K562 (cell line): ENCODE data around the gene BACE1. TPM values are rescaled to one million over a fixed set of nuclear protein-coding genes. Genes with fewer than 3 reads are reported as not detected.

Source experiments
- ATAC-seq: fragments of 200-7000 bp; cut with Tn5 transposase; 3 replicates; pipeline ENCODE4 v1.9.1; 2020; ENCODE audit warnings: moderate library complexity
- BruUV-seq: library from RNA; stranded (reverse); fragments of 400-500 nt; replicated peaks from 2 replicates; lab custom pipeline; 2021; lab: Mats Ljungman, UMichigan
- CTCF ChIA-PET: fragments of 300-600 bp; formaldehyde crosslinking; extraction: SDS; loops from one replicate; lab custom pipeline; 2021; ENCODE audit warnings: low intra/inter-chr PET ratio; lab: Yijun Ruan, JAX
- POLR2A ChIA-PET: fragments of 300-600, 350-650 bp; sonication (Branson Sonifier 250); formaldehyde crosslinking; extraction: SDS; loops from one replicate; lab custom pipeline; 2021; ENCODE audit warnings: antibody characterized with exemption, inconsistent platforms; lab: Yijun Ruan, JAX
- DNase-seq, 4 experiments: peaks; one replicate each; pipeline versions ENCODE4 v3.0.0 to v3.0.0-alpha.2; 2011 to 2018; ENCODE audit warnings: low spot score in 3 of 4, mixed read lengths in 3 of 4; ENCODE audit errors: extremely low read depth in 1 of 4
- FAIRE-seq: peaks from 2 replicates; lab custom pipeline; 2011; peaks lifted over from hg19 to GRCh38; lab: Jason Lieb, UNC
- H2AFZ ChIP-seq: 2 replicates; pipeline ENCODE4 v1.6.0; 2011; ENCODE audit warnings: low read depth, low read length, control low read depth, inconsistent platforms
- H3K27ac ChIP-seq: fragments of 200-600 bp; 3 replicates; pipeline ENCODE4 v1.8.0; 2011; ENCODE audit warnings: low read depth, mild to moderate bottlenecking, control low read depth, inconsistent platforms, low read length, moderate library complexity, mixed read lengths; ENCODE audit errors: extremely low read depth
- H3K27me3 ChIP-seq, 2 experiments: fragments of 300-600 bp in 1 of 2; 2 replicates in 1 of 2; 3 replicates in 1 of 2; pipeline versions ENCODE4 v1.6.0 to v1.8.0; 2011; ENCODE audit warnings: inconsistent platforms in 2 of 2, low read length in 2 of 2, mild to moderate bottlenecking in 1 of 2, mixed read lengths in 1 of 2, moderate library complexity in 1 of 2; ENCODE audit not compliant: control insufficient read depth in 2 of 2, insufficient read depth in 2 of 2
- H3K36me3 ChIP-seq: fragments of 300-600 bp; 3 replicates; pipeline ENCODE4 v1.8.0; 2011; ENCODE audit warnings: mild to moderate bottlenecking, low read length, inconsistent platforms; ENCODE audit not compliant: control insufficient read depth, insufficient read depth
- H3K4me1 ChIP-seq, 2 experiments: fragments of 200-600 bp in 1 of 2; replicated peaks in 1 of 2; 2 replicates in 1 of 2; 3 replicates in 1 of 2; pipeline versions ENCODE4 v1.5.1 to v1.8.0; 2011; ENCODE audit warnings: inconsistent platforms in 2 of 2, low read length in 2 of 2, mild to moderate bottlenecking in 1 of 2, mixed read lengths in 1 of 2, moderate library complexity in 1 of 2; ENCODE audit not compliant: control insufficient read depth in 2 of 2, insufficient read depth in 2 of 2
- H3K4me2 ChIP-seq: 2 replicates; pipeline ENCODE4 v1.6.1; 2011; ENCODE audit warnings: low read length, control low read depth, inconsistent platforms, mixed read lengths; ENCODE audit not compliant: insufficient read depth
- H3K4me3 ChIP-seq: fragments of 200-600 bp; sonication (generic), shearing (Covaris generic); 2 replicates; pipeline ENCODE4 v1.5.1; 2016; ENCODE audit warnings: control low read depth, inconsistent platforms
- H3K79me2 ChIP-seq: fragments of 200-600 bp; 3 replicates; pipeline ENCODE4 v1.8.0; 2011; ENCODE audit warnings: low read length, inconsistent platforms; ENCODE audit not compliant: control insufficient read depth, insufficient read depth
- H3K9ac ChIP-seq, 2 experiments: 2 replicates each; pipeline versions ENCODE4 v1.6.0 to v1.6.1; 2011; ENCODE audit warnings: low read depth in 2 of 2, low read length in 2 of 2, control low read depth in 1 of 2, inconsistent platforms in 1 of 2, mild to moderate bottlenecking in 1 of 2, mixed read lengths in 1 of 2; ENCODE audit not compliant: insufficient read depth in 1 of 2
- H3K9me1 ChIP-seq: one replicate; pipeline ENCODE4 v1.6.0; 2011; ENCODE audit warnings: inconsistent platforms, mild to moderate bottlenecking, low read length, moderate library complexity; ENCODE audit not compliant: control insufficient read depth, insufficient read depth
- H3K9me3 ChIP-seq: replicated peaks from 2 replicates; pipeline ENCODE4 v1.5.1; 2011; ENCODE audit warnings: low read depth, low read length, inconsistent platforms; ENCODE audit not compliant: control insufficient read depth, insufficient read depth
- H4K20me1 ChIP-seq: replicated peaks from 2 replicates; pipeline ENCODE4 v1.6.1; 2011; ENCODE audit warnings: low read length, inconsistent platforms, mixed read lengths; ENCODE audit not compliant: control insufficient read depth, insufficient read depth
- FOXP1 ChIP-seq: sonication (generic); formaldehyde crosslinking; IDR thresholded peaks from 2 replicates; pipeline ENCODE4 v1.8.0; 2022; ENCODE audit warnings: mild to moderate bottlenecking, missing genetic modification reagents
- HDAC3 ChIP-seq: fragments of 450-650 bp; IDR thresholded peaks from 2 replicates; pipeline ENCODE4 v1.6.1; 2018; ENCODE audit warnings: borderline replicate concordance, mild to moderate bottlenecking, moderate library complexity; ENCODE audit not compliant: partially characterized antibody
- KAT7 ChIP-seq: sonication (generic); formaldehyde crosslinking; IDR thresholded peaks from 2 replicates; pipeline ENCODE4 v1.8.0; 2022; ENCODE audit warnings: missing genetic modification reagents, mild to moderate bottlenecking, borderline replicate concordance
- KDM2B ChIP-seq: fragments of 250-450 bp; sonication (Bioruptor Pico); IDR thresholded peaks from 2 replicates; pipeline ENCODE4 v1.8.0; 2021; ENCODE audit warnings: mild to moderate bottlenecking, moderate library complexity
- MCM5 ChIP-seq: fragments of 450-650 bp; IDR thresholded peaks from 2 replicates; pipeline ENCODE4 v1.6.1; 2016; ENCODE audit warnings: low read depth
- MEIS2 ChIP-seq: fragments of 450-650 bp; IDR thresholded peaks from 2 replicates; pipeline ENCODE4 v1.6.1; 2014; ENCODE audit warnings: mild to moderate bottlenecking; ENCODE audit not compliant: partially characterized antibody
- MTA3 ChIP-seq: fragments of 450-650 bp; formaldehyde crosslinking; IDR thresholded peaks from 2 replicates; pipeline ENCODE4 v1.6.1; 2017; ENCODE audit warnings: mild to moderate bottlenecking, borderline replicate concordance
- POLR2B ChIP-seq: fragments of 450-650 bp; IDR thresholded peaks from 2 replicates; pipeline ENCODE4 v1.6.1; 2018; ENCODE audit warnings: low read depth; ENCODE audit not compliant: partially characterized antibody
- RAD21 ChIP-seq, 2 experiments: fragments of 250-450 bp in 1 of 2; fragments of 450-650 bp in 1 of 2; sonication (Bioruptor Pico) in 1 of 2; formaldehyde crosslinking in 1 of 2; IDR thresholded peaks in 1 of 2; conservative IDR thresholded peaks in 1 of 2; 2 replicates each; pipeline versions ENCODE4 v1.4.0 to v1.8.0; 2020 to 2022; ENCODE audit warnings: mild to moderate bottlenecking in 2 of 2, moderate library complexity in 1 of 2
- RBM22 ChIP-seq: fragments of 200-400 bp; formaldehyde crosslinking; IDR thresholded peaks from 2 replicates; pipeline ENCODE4 v1.6.1; 2018; ENCODE audit warnings: low read length, low read depth; ENCODE audit not compliant: poor library complexity, severe bottlenecking
- SIN3B ChIP-seq: fragments of 450-650 bp; IDR thresholded peaks from 2 replicates; pipeline ENCODE4 v1.6.1; 2017; ENCODE audit warnings: low read depth, mild to moderate bottlenecking, moderate library complexity
- TCF7 ChIP-seq: sonication (generic); IDR thresholded peaks from 2 replicates; pipeline ENCODE4 v1.6.1; 2016; ENCODE audit warnings: antibody characterized with exemption, borderline replicate concordance
- ZNF384 ChIP-seq: IDR thresholded peaks from 2 replicates; pipeline ENCODE4 v1.6.1; 2012; ENCODE audit warnings: low read depth, low read length, improper control_type of control experiment
- ZNF551 ChIP-seq: fragments of 250-450 bp; sonication (Bioruptor Pico); IDR thresholded peaks from 2 replicates; pipeline ENCODE4 v1.5.0; 2021; ENCODE audit warnings: mild to moderate bottlenecking, moderate library complexity
- ZNF561 ChIP-seq: fragments of 450-650 bp; formaldehyde crosslinking; conservative IDR thresholded peaks from 2 replicates; pipeline ENCODE4 v1.4.0; 2020; ENCODE audit warnings: mild to moderate bottlenecking, moderate library complexity
- WGBS: fragments of 100-300 bp; shearing (Covaris generic); methylation state at CpG from one replicate; pipeline ENCODE4 v1.1.6; 2016; ENCODE audit warnings: low coverage, mixed read lengths; ENCODE audit not compliant: insufficient coverage; ENCODE audit errors: missing lambda C conversion rate; 5-methylcytosine and 5-hydroxymethylcytosine counted together
- in situ Hi-C: fragments of 300-500 bp; cut with MboI; formaldehyde crosslinking; loops from 4 replicates; pipeline ENCODE4 v1.15.0; 2018; ENCODE audit warnings: inconsistent platforms, mixed read lengths
- intact Hi-C: fragments of 100-400 bp; cut with micrococcal nuclease; formaldehyde crosslinking; loops from 2 replicates; pipeline ENCODE4 v1.14.2; 2022
- polyA plus RNA-seq, 8 experiments: library from polyadenylated mRNA; depleted of rRNA in 4 of 8; stranded (reverse) in 5 of 8; unstranded in 3 of 8; fragments of >200 nt; fragmentation: Nextera tagmentation in 2 of 8; fragmentation: Illumina TruSeq in 1 of 8; extraction: Ambion mirVana in 2 of 8; extraction: Trizol in 1 of 8; gene quantifications; 2 replicates each; pipeline versions ENCODE4 v1.2.1 to v1.2.3, GENCODE V29; 2011 to 2014; ENCODE audit warnings: inconsistent platforms in 1 of 8, missing spikeins in 1 of 8
- total RNA-seq, 7 experiments: library from RNA; depleted of rRNA in 6 of 7; stranded (reverse); fragments of >200 nt in 6 of 7; fragmentation: Illumina TruSeq in 2 of 7; extraction: Trizol in 2 of 7; gene quantifications; 2 replicates each; pipeline versions ENCODE4 v1.2.1 to v1.2.3, GENCODE V29; 2011 to 2021; ENCODE audit warnings: low replicate concordance in 1 of 7
- TF ChIP-seq, protein P1 (sequence below): fragments of 250-450 bp; sonication (Bioruptor Pico); IDR thresholded peaks from 2 replicates; pipeline ENCODE4 v1.5.0; 2020; ENCODE audit warnings: mild to moderate bottlenecking
- TF ChIP-seq, protein P2 (sequence below): sonication (generic); IDR thresholded peaks from 2 replicates; pipeline ENCODE4 v1.6.1; 2016
- TF ChIP-seq, protein P3 (sequence below): fragments of 200-800 bp; sonication (Bioruptor generic); IDR thresholded peaks from 2 replicates; pipeline ENCODE4 v1.6.1; 2017; ENCODE audit warnings: missing genetic modification characterization, missing compliant biosample characterization

BACE1 gene
- total and polyA plus RNA-seq, 9 of the 15 experiments (the other 6 are each of a cell fraction or from before 2014, with no cell fraction given): 0.01 to 0.25 (median 0.16) TPM; not detected in 5

DNA sequence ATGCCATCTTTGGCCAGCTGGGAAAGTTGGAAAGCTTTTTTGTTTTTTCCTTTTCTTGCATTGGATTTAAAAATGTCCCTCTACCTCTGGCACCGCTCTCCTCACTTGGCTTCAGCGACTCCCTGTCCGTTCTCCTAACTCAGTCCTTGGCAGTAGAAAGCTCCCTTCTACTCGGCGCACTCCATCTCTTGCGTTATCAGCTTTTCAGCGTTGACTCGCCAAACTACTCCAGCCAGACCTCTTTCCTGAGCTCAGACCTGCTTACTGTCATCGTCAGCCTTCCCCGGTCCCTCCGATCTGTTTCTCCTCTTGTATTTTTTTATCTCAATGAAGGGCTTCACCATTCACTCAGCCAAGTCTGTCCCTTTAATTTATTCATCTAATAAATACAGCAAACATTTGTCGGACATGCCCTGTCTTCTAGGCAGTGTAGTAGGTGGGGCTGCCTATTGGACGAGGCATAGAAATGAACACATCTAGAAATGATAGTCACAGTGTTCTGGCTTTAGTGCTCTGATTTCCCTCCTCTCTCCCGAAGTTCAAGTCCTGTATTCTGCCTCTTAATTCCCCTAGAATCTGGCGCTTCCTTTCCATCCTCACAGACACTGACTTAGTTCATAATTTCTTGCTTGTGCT, 12.4 kb upstream of the BACE1 start:
- intact Hi-C loops (loop anchor here (5.0 kb wide), 1 partner anchor 96 kb away; the partner anchor contains the start of genes PCSK7 and RNF214), in situ Hi-C loops (no loop called here)
- BruUV-seq: TSS peak; percentile 47
- H4K20me1 ChIP-seq: 0 out of 2 replicates have a peak, but pooled peaks cover 3% of the 10 kb centered on the region
- no peaks in the 10 kb centered on the region; the same call in 2 of the 3 replicates for H3K79me2 ChIP-seq
- CTCF ChIA-PET: no interaction called here
- ATAC-seq: peak; percentile 69
- POLR2A ChIA-PET: interaction anchor here (0.7 to 6.7 kb wide), 13 partner anchors 11 to 646 kb away, joined by 3 to 42 read pairs (median 3); no protein-coding TSS in a partner anchor
- FAIRE-seq: peak; percentile 78
- H3K9me1 ChIP-seq: no peaks in the 10 kb centered on the region
- H3K27me3 ChIP-seq: no peaks in the 10 kb centered on the region
- no peaks in the 10 kb centered on the region for H3K36me3 ChIP-seq
- DNase-seq: peak in 3 of 4 experiments; percentile 23 to 64 (median 50)
- peak overlapping the region; percentile 77 for H3K4me2 ChIP-seq
- 6% methylated on average over 15 of the region's 15 CpGs for WGBS
- H3K9me3 ChIP-seq: no peaks in the 10 kb centered on the region; the same call in 1 of the 2 replicates
- H3K4me3 ChIP-seq: peak overlapping the region; percentile 76
- peak overlapping the region; percentile 73; the same call in 2 of the 3 replicates for H3K27ac ChIP-seq
- H3K4me1 ChIP-seq: peaks cover 5 to 10% of the 10 kb centered on the region in 2 experiments; a peak in 4 of 5 replicates
- peak overlapping the region; percentile 87 for H2AFZ ChIP-seq
- peak overlapping the region; percentile 73 to 94 for H3K9ac ChIP-seq
- TF ChIP-seq, protein P1, sequence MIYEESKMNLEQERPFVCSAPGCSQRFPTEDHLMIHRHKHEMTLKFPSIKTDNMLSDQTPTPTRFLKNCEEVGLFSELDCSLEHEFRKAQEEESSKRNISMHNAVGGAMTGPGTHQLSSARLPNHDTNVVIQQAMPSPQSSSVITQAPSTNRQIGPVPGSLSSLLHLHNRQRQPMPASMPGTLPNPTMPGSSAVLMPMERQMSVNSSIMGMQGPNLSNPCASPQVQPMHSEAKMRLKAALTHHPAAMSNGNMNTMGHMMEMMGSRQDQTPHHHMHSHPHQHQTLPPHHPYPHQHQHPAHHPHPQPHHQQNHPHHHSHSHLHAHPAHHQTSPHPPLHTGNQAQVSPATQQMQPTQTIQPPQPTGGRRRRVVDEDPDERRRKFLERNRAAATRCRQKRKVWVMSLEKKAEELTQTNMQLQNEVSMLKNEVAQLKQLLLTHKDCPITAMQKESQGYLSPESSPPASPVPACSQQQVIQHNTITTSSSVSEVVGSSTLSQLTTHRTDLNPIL (CRISPR knock-in tag): no peak
- TF ChIP-seq RAD21 (CRISPR knock-in tag; conservative IDR thresholded peaks at IDR 0.05 in 1 of 2, IDR thresholded peaks at IDR 0.05 in 1 of 2) (no peak), ZNF551 (CRISPR knock-in tag) (no peak), ZNF561 (CRISPR knock-in tag) (no peak), MTA3 (no peak; the same call in 1 of the 2 replicates), MCM5 (no peak), SIN3B (no peak), TCF7 (no peak), FOXP1 (no peak), POLR2B (no peak), HDAC3 (no peak), KAT7 (CRISPR knock-in tag) (no peak), KDM2B (no peak), ZNF384 (no peak), RBM22 (no peak), MEIS2 (no peak)
- TF ChIP-seq, protein P2, sequence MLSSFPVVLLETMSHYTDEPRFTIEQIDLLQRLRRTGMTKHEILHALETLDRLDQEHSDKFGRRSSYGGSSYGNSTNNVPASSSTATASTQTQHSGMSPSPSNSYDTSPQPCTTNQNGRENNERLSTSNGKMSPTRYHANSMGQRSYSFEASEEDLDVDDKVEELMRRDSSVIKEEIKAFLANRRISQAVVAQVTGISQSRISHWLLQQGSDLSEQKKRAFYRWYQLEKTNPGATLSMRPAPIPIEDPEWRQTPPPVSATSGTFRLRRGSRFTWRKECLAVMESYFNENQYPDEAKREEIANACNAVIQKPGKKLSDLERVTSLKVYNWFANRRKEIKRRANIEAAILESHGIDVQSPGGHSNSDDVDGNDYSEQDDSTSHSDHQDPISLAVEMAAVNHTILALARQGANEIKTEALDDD: 0 out of 2 replicates have a peak, but pooled peaks have one; percentile 30
- TF ChIP-seq, protein P3, sequence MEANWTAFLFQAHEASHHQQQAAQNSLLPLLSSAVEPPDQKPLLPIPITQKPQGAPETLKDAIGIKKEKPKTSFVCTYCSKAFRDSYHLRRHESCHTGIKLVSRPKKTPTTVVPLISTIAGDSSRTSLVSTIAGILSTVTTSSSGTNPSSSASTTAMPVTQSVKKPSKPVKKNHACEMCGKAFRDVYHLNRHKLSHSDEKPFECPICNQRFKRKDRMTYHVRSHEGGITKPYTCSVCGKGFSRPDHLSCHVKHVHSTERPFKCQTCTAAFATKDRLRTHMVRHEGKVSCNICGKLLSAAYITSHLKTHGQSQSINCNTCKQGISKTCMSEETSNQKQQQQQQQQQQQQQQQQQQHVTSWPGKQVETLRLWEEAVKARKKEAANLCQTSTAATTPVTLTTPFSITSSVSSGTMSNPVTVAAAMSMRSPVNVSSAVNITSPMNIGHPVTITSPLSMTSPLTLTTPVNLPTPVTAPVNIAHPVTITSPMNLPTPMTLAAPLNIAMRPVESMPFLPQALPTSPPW (CRISPR knock-in tag): no peak
